PFSK-1 (cell line): ENCODE results near the gene PTPN4.

Source experiments
- FOXP2 ChIP-seq: optimal IDR thresholded peaks from 2 replicates; pipeline ENCODE3; 2011; ENCODE audit warnings: borderline replicate concordance, control low read depth, inconsistent platforms; ENCODE audit not compliant: insufficient read depth; ENCODE audit errors: extremely low read length, extremely low read depth
- POLR2AphosphoS5 ChIP-seq: IDR thresholded peaks from 2 replicates; pipeline ENCODE4 v1.6.1; 2012; ENCODE audit warnings: low read depth, mild to moderate bottlenecking, control low read depth, low read length, moderate library complexity
- REST ChIP-seq, 2 experiments: IDR thresholded peaks; 2 replicates each; pipeline versions ENCODE4 v1.6.1 to v1.8.0; 2011 to 2012; ENCODE audit warnings: low read depth in 2 of 2, low read length in 2 of 2, control low read depth in 1 of 2, inconsistent platforms in 1 of 2, mild to moderate bottlenecking in 1 of 2, moderate library complexity in 1 of 2; ENCODE audit not compliant: insufficient read depth in 1 of 2
- SIN3A ChIP-seq: IDR thresholded peaks from 2 replicates; pipeline ENCODE4 v1.6.1; 2012; ENCODE audit warnings: mild to moderate bottlenecking, low read length, moderate library complexity, borderline replicate concordance; ENCODE audit not compliant: insufficient read depth
- TAF1 ChIP-seq: IDR thresholded peaks from 2 replicates; pipeline ENCODE4 v1.6.1; 2012; ENCODE audit warnings: low read length, control low read depth, borderline replicate concordance; ENCODE audit not compliant: insufficient read depth

- TF ChIP-seq FOXP2, result no peak
- TF ChIP-seq POLR2AphosphoS5, result no peak
- TF ChIP-seq SIN3A, result no peak
- TF ChIP-seq TAF1, result no peak
- no peak for TF ChIP-seq REST (IDR thresholded peaks at IDR 0.05; ENCODE audit: insufficient read depth in 1 of 2, low read depth in 2 of 2, low read length in 2 of 2)
These were observed 49.4 kb upstream of the PTPN4 start for GRCh38 chr2:119710281-119710680.
